NCI-H1048 (cell line): ENCODE results near the gene FGF19.

ENCODE experiments used
- DNase-seq: peaks from one replicate; lab custom pipeline; 2025; lab: John Stamatoyannopoulos, UW

Gene FGF19

DNA sequence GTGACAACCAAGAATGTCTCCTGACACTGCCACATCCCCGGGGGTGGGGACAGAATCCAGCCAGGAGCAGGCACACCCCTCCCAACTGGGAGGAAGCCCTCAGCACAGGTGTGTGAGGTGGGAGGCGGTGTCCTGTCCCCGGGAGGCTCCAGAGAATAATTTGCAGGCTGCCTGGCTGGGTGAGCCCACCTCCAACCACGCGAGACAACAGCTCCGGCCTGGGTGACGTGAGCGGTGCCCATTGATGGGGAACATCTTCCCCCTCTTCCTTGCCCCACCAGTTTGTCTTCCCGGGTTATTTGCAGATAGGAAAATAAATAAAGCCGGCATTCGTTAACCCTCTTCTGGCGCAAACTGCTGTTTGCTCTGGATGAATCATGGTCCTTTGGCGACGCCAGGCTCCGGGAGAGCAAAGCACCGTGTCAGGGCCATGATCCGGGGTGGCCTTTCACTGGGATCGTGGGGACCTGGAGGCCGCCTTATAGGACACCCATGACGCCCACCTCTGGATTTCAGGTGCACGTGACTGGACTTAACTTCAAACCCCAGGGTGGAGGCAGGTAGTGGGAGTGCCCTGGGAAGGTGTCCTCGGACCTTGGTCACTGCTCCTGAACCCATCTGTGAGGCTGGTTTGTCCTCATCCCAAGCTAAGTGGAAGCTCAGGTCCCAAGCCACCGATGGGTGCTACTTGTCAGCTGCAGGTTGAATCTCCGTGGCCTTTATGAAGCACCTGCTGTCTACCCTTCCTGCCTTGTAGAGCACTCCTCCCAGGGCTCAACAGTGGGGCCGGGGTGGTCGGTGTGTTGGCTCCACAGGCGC lies 49.0 kb downstream of the FGF19 start:
- DNase-seq, result no peak

DNA sequence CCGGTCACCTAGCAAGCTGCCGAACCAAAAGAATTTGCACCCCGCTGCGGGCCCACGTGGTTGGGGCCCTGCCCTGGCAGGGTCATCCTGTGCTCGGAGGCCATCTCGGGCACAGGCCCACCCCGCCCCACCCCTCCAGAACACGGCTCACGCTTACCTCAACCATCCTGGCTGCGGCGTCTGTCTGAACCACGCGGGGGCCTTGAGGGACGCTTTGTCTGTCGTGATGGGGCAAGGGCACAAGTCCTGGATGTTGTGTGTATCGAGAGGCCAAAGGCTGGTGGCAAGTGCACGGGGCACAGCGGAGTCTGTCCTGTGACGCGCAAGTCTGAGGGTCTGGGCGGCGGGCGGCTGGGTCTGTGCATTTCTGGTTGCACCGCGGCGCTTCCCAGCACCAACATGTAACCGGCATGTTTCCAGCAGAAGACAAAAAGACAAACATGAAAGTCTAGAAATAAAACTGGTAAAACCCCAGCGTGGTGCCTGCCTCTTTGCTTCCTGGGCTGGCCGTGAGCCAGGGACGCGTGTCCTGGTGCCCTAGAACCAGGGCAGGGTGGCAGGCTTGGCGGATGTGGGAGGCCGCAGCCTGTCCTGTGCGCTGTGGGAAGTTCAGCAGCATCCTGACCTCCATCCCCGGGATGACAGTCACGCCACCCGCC lies 49.7 kb downstream of the FGF19 start:
- DNase-seq, result no peak

DNA sequence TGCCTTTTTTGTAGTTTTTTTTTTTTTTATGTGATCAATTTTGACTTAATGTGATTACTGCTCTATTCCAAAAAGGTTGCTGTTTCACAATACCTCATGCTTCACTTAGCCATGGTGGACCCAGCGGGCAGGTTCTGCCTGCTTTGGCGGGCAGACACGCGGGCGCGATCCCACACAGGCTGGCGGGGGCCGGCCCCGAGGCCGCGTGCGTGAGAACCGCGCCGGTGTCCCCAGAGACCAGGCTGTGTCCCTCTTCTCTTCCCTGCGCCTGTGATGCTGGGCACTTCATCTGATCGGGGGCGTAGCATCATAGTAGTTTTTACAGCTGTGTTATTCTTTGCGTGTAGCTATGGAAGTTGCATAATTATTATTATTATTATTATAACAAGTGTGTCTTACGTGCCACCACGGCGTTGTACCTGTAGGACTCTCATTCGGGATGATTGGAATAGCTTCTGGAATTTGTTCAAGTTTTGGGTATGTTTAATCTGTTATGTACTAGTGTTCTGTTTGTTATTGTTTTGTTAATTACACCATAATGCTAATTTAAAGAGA lies 50.3 kb downstream of the FGF19 start:
- DNase-seq, result no peak

DNA sequence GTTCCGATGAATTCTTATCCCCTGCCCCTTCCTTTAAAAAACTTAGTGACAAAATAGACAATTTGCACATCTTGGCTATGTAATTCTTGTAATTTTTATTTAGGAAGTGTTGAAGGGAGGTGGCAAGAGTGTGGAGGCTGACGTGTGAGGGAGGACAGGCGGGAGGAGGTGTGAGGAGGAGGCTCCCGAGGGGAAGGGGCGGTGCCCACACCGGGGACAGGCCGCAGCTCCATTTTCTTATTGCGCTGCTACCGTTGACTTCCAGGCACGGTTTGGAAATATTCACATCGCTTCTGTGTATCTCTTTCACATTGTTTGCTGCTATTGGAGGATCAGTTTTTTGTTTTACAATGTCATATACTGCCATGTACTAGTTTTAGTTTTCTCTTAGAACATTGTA lies 50.8 kb downstream of the FGF19 start:
- no peak for DNase-seq

DNA sequence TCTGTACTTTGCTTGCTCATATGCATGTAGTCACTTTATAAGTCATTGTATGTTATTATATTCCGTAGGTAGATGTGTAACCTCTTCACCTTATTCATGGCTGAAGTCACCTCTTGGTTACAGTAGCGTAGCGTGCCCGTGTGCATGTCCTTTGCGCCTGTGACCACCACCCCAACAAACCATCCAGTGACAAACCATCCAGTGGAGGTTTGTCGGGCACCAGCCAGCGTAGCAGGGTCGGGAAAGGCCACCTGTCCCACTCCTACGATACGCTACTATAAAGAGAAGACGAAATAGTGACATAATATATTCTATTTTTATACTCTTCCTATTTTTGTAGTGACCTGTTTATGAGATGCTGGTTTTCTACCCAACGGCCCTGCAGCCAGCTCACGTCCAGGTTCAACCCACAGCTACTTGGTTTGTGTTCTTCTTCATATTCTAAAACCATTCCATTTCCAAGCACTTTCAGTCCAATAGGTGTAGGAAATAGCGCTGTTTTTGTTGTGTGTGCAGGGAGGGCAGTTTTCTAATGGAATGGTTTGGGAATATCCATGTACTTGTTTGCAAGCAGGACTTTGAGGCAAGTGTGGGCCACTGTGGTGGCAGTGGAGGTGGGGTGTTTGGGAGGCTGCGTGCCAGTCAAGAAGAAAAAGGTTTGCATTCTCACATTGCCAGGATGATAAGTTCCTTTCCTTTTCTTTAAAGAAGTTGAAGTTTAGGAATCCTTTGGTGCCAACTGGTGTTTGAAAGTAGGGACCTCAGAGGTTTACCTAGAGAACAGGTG lies 51.8 kb downstream of the FGF19 start:
- no peak for DNase-seq

DNA sequence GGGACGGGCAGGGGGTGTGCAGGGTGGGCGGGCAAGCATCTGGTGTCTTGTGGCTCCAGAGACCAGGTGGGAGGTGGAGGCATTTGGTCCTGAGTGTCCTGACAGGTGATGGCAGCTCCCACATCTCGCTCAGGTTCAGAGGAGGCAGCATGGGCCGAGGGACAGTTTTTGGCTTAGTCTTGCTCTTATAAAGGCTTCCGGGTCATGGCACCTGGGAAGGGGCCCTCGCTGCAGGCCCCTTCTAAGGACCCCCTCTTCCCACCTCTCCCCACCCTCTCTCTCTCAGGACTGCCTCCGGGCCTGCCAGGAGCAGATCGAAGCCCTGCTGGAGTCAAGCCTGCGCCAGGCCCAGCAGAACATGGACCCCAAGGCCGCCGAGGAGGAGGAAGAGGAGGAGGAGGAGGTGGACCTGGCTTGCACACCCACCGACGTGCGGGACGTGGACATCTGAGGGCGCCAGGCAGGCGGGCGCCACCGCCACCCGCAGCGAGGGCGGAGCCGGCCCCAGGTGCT lies 52.9 kb downstream of the FGF19 start:
- no peak for DNase-seq

DNA sequence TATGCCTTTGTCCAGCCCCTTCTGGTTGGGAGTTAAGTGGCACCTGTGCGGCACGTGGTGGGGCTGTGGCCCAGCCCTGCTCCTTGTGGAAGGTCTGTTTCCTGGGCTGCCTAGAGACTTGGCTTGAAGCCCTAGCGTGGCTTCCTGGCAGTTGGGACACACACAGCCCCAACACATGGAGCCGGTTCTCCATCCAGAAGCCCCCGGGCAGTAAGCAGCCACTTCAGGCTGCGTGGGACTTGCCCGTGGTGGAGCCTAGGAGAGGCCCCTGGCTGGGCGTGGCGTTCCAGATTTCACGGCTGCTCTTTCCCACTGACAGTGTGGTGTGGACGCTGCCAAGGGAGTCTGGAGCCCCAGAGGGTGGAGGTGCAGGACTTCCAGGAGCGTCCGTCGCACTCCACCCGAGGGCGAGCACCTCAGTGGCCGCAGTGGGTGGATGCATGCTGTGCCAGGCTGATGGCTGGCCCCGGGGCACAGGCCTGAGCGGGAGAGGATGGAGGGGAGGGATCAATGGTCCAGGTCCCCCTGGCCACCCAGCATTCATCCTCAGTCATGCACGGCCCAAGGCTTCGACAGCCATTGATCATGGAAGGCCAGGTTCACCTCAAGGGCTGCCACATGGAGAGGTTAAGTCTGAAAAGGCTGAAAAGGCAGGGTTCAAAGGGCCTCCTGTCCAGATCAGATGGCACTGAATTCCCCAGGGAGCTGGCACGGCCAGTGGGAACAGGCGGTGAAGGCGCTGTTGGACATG lies 53.6 kb downstream of the FGF19 start:
- DNase-seq, result no peak

DNA sequence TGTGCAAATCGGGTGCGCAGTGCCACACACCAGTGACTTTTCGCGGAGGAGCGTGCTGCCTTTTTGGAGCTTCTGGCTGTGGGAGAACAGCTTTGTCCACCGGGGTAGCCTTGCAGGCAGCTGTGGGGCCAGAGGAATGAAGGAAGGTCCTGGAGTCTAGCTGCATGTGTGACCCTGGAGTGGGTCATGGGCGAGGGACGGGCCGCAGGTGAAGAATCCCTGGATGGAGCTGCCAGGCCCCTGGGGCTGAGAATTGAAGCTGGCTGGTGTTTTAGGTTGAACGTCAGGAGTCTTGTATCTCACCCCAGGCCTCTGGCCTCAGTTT lies 54.3 kb downstream of the FGF19 start:
- DNase-seq, result no peak

DNA sequence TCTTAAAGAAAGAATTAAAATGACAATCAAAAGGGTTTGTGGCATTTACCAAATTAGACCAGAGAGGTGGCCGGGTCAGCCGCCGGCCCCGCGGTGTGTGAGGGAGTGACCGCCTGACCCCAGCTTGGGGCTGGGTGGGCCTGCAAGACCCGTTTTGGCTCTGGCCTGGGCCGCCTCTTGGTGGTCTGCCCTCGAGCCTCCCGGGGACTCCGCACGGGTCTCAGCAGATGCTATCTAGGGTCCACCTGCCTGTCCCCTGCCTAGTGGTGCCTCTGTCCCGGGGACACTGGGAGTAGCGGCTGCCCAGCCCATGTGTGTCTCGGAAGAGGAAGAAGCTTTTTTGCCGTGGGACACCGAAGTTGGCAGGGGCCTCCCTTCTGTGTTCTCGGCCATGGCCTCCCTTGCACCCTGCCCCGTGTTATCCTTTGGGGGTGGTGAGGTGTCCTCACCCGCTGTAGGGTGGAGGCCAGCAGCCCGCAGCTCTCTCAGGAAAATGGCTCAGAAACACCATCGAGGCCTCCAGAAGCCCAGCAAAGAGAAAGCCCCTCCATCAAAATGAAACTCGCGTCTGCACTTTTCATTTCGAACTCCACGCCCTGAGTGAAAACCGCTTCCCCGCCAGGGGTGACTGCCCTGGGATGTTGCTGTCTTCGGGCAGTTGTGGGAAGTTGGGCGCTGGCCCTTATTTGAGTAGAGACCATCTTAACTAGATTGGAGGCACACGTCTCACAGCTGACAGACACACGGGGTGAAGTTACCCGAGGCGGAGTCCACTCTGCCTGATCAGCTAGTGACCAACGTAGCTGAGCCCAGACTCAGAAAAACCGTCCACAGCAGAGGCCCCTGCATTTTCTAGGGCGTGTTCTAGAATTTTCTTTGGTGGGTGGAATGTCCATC lies 54.9 kb downstream of the FGF19 start:
- DNase-seq, result no peak
